Measurements from ENCODE around the gene SKOR2.

SKOR2 gene, protein sequence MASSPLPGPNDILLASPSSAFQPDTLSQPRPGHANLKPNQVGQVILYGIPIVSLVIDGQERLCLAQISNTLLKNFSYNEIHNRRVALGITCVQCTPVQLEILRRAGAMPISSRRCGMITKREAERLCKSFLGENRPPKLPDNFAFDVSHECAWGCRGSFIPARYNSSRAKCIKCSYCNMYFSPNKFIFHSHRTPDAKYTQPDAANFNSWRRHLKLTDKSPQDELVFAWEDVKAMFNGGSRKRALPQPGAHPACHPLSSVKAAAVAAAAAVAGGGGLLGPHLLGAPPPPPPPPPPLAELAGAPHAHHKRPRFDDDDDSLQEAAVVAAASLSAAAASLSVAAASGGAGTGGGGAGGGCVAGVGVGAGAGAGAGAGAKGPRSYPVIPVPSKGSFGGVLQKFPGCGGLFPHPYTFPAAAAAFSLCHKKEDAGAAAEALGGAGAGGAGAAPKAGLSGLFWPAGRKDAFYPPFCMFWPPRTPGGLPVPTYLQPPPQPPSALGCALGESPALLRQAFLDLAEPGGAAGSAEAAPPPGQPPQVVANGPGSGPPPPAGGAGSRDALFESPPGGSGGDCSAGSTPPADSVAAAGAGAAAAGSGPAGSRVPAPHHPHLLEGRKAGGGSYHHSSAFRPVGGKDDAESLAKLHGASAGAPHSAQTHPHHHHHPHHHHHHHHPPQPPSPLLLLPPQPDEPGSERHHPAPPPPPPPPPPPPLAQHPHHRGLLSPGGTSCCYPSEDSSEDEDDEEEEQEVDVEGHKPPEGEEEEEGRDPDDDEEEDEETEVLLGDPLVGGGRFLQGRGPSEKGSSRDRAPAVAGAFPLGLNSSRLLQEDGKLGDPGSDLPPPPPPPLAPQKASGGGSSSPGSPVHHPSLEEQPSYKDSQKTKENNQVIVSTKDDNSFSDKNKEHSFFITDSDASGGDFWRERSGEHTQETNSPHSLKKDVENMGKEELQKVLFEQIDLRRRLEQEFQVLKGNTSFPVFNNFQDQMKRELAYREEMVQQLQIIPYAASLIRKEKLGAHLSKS

DNA sequence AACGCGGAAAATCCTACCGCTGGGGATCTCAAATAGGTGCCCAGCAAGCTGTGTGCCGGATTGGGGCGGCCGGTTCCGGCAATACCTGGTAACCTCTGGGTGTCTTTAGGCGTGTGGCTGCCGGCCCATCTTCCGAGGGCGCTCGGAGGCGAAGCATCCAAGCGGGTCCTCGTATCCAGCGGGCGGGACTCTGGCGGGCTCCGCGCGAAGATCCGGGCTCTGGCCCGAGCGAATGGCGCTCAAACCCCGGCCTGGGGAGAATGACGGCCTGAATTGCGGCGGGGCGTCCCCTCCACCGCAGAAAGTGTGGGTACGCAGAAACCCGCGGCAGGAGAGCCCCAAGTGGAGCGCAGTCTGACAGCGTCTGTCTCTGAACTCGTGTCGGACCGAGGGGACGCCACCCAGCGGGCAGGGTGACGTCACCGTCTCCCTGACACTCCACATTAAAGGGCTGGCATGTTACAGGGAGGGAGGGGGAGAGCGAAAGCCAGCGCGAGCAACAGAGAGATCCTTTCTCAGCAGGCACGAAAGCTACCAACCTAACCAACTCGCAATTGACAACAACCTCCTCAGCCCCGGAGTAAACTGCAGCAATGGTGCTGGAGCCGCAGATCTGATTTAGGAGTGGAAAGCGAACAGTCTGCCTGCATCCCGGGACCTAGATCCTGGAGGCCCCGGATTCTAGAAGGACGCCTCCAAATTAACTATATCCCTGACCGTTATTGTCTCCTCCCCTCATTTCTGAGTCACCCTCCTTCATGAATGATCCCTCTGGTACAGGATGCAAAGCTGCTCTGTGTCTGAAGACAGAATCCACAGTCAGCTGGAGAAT lies at the start of gene SKOR2:
Gene SKOR2, minus strand, starts transcription at position 372 of the 832 bp plus-strand sequence. CDS start 2,477 bp downstream, outside the sequence.
- intact Hi-C loops (cut with DNase I) = no loop called here

DNA sequence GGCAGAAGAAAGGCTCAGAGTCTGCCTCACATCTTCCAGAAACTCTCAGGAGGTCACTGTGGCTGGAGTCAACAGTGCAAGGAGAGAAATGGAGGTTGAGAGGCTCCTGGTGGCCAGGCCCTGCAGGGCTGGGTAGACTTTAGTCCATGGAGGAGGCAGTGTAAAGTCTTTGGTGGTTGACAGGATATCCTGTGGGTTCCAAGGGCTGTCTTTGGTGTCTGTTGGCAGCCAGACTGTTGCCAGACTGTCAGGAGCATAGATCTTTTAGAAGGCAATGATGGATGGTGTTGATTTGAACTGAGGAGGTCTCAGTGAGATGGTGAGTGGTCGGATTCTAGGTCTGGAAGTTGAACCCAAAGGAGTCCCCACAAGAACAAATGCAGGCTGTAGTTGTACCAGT lies 45.0 kb upstream of the SKOR2 start:
- DNase-seq = no peak
- intact Hi-C loops (cut with DNase I) = no loop called here

More for the DNA sequence above, at the start of gene SKOR2:
- DNase-seq = peak in 1 of 10 donors; percentile 62

DNA sequence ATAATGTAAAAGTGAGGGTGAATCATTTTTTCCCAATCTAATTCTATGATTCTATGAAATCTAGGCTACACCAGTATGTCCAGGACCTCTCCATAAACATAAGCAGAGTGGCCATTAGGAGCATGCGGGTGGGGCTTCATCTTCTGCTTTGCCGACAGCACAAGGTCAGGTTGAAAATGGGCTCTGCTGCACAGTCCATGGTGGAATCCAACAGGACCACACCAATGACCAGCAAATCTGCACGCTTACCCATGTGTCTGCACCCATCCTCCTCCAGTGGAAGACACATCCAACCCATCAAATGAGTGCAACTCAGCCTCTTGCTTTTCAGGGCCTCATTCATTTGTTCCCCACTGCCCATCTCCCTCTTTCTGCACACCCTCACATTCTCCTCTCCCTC lies 43.3 kb upstream of the SKOR2 start:
- intact Hi-C loops (cut with DNase I) = no loop called here
- no peak for DNase-seq

DNA sequence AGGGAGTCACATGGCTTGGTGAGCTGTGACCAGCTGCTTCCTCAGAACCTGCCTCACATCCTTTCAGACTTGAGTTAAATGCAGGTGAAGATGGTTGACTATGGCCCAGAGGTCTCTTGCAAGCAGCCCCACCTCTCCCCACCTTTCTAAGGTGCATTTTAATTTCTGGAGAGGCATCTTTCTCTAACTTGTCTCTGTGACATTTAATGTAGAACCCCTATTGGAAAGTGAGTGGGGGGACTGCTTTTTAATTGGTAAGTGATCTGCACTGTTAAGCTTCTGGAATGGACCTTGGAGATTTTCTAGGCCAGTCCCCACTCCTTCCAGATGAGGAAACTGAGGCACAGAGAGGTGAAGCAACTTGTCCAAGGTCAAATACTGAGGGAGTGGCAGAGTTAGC lies 37.3 kb upstream of the SKOR2 start:
- intact Hi-C loops (cut with DNase I) = no loop called here
- no peak for DNase-seq

DNA sequence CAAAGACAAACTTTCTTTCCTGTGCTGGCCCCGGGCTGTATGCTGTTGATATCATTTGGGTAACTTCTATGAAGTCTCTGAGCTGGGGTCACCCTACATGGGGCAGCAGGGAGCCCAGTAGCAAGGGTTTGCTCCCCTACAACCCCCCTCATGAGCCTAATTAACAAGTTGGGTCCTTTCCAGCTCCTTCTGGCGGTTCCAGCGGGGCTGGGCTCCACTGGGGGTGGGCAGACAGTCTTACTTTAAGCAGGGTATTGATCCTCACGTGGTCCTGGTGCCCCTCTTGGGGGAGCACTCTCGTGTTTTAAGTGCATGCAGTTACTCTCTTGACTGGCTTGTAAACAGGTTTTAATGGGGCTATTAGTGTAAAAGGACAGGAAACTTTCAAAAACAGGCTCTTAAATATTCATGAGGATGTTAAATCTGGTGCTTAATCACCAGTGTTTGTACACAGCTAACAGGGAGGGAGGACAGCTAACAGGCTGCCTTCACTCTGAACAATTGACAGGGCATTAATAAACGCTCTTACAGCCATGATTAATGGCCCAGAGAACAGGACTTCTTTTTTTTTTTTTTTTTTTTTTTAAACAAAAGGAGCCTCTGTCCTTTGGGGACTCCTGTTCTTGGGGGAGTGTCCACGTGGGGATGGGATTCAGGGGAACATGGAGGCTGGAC lies 36.6 kb upstream of the SKOR2 start:
- intact Hi-C loops (cut with DNase I) = no loop called here

DNA sequence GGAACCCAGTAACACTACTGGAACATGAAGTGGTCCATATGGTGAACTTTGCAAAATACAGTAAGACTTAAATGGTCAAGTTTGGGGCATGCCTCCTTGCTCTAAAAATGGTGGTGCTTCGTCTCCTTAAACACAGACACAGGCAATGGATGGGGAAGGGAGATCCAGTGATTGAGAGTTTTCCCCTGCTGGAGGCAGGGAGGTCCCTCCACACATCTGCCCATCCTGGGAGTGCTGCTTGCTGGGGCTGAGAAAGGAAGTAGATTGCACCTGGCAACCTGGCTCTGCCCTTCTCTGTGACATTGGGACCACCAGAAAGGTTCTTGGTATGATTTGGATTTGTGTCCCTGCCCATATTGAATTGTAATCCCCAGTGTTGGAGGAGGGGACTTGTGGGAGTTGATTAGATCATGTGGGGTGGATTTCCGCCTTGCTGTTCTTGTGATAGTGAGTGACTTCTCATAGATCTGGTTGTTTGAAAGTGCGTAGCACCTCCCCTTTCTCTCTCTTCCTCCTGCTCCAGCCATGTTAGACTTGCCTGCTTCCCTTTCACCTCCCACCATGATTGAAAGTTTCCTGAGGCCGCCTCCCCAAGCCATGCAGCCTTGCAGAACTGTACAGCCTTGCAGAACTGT lies 35.4 kb upstream of the SKOR2 start:
- no peak for DNase-seq
- intact Hi-C loops (cut with DNase I) = no loop called here

More for the DNA sequence above, 36.6 kb upstream of the SKOR2 start:
- DNase-seq = no peak

DNA sequence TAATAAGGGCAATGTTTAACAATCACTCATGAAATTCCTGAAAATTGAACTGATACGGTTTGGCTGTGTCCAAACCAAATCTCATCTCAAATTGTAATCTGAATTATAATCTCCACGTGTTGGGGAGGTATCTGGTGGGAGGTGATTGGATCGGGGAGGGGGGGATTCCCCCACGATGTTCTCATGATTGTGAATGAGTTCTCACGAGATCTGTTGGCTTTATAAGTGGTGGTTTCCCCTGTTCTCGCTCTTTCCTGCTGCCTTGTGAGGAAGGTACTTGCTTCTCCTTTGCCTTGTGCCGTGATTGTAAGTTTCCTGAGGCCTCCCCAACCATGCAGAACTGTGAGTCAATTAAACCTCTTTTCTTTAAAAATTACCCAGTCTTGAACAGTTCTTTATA lies 34.0 kb upstream of the SKOR2 start:
- intact Hi-C loops (cut with DNase I) = no loop called here
- no peak for DNase-seq

DNA sequence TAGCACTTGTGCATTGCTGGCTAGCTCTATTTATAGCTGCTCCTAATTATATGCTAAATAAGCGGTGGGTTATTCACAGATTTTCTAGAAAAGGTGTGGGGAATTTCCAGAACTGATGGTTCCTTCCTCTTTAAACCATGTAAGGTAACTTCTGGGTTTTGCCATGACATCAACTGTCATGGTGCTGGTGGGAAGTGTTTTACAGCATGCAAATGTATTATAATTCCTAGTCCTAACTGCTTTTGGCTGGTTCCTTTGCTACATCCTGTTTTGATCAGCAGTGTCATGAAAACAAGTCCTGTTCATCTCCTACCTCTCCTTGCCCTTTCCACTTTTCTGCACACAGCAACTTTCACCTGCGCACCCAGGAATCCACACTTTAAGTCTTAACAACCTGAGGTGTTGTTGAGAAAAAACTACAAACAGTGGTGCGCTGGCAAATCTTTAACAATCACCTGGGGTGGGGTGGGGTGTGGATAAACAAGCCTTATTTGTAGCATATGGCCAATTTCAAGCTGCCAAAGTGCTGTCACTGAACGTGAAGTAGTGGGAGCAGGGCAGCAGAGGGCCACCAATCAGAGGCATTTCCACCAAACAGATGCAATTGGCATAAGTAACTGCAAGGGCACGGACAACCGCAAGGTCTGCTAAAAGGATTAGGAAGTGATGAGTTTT lies 33.4 kb upstream of the SKOR2 start:
- no peak for DNase-seq
- intact Hi-C loops (cut with DNase I) = no loop called here

DNA sequence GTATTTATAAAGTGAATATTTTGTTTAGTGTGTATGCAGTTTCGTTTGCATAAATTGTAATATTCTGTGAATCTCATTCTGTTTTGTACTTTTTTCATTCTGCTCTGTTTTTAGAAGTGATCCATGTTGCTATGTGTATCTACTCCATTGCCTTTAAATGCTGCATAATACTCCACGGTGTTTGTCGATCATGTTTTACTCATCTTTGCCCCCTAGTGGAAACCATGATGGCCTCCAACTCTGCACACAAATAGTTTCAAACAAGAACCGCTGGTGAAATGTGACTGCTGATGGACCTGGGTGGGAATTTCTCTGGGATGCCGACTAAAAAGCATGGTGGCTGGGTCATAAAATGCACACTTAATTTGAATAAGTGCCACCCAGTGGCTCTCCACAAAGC lies 32.0 kb upstream of the SKOR2 start:
- intact Hi-C loops (cut with DNase I) = no loop called here
- no peak for DNase-seq

DNA sequence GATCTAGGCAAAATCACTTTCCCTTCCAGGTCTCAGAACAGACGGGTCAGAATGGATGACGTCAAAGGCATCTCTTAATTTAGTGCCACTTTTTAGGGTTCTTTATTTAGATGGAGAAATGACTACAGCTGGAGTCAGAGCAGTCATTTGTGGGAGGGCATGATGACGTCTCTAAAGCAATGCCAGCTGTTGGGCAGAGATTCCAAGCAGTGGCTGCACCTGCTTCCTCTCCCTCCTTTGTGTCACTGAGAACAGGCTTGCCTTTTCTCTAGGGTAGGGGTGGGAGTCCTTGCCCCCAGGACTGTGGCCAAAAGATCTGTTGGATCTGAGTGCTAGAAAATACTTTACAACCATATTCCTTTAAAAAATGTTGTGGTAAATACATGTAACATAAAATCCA lies 28.7 kb upstream of the SKOR2 start:
- intact Hi-C loops (cut with DNase I) = no loop called here
- DNase-seq = no peak

DNA sequence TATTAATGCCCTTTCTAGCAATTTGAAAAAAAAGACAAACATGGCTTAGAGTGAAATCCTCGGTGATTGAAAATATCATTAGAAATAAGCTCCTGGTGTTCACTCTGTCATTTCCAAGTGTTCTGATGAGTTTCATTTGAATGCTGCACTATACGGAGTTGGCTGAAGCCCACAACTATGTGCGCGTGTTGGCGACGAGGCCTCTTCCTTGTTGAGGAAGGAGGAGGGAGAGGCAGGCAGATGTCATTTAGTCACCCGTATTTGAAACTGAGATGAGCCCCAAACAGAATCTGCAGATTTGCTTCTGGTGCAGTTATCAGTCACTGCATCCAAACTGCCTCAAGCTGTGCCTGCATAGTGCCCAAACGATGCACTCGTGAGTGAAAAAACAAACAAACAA lies 23.5 kb upstream of the SKOR2 start:
- DNase-seq = no peak
- intact Hi-C loops (cut with DNase I) = no loop called here

DNA sequence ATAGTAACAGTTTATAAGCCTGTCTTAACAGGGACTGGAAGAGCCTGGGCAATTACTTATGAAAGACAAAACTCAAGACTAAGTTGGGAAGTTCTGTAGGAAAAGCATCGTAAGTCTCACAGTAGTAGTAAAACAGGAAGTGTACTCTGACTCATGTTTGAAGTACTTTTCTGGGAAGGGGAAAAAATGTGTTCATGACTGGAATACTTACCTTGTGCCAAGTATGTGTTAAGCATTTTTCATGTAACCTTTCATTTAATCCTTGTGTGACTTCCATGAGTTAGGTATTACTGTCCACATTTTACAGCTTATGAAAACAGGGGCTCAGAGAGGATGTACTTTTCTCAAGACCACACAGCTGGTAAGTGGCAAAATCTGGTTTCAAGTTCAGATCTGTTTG lies 13.7 kb upstream of the SKOR2 start:
- no peak for DNase-seq
- intact Hi-C loops (cut with DNase I) = no loop called here

DNA sequence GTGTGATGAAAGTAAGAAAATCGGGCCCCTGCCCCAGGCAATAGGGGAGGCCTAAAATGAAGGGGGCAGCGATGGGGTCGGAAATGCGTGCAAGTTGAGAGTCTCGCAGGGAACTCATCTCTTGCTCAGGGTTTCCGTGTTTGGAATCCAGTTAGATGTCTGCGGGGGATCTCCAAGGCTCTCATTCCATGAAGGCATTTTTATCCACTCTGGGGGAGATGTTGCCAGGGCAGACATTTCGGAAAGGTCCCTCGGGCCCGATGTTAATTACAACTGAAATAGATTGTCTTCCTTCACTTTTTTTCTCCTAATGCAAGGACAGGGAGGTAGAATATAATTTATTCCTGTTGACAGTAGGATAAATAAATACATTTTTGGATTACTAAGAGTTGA lies 12.8 kb upstream of the SKOR2 start:
- intact Hi-C loops (cut with DNase I) = no loop called here
- DNase-seq = no peak

DNA sequence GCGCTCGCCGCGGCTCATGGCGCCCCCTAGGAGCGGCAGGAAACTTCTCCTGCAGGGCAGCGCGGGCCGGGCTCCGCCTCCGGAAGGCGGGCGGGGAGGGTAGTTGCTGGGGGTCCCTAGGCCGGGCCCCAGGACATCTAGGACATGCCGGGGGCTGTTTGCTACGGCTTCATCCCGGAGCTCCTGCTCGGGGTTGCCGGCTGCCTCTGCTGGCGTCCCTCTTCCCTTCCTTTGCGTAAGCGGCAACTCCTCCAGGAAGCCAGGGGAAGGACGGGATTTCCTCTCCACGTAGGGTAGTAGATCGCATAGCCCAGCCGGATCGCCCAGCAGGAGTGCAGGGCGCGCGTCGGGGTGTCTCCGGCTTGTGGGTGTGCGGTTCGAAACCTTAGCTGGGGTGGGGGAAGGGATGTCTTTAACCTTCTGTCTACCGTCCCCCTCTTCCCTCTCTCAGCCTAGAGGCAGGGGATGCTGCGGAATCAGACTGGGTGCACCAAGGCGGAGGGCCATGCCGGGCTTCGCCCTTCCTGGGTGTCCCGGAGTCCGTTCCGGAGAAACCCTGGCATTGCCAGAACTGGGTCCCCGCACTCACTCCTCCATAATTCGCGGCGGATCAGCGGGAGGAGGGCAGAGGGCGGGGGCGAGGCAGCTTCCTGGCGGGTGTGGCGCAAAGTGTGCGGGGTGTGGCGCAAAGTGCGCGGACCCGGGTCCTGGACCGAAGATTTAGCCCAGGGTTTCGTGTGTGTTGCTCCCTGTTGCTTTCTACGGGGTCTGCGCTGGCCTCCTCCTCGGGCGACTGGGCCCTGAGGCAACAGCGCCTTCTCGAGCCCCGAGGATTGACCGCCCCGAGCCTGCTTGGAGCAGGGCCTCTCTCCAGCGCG lies 12.2 kb upstream of the SKOR2 start:
- intact Hi-C loops (cut with DNase I) = no loop called here
- DNase-seq = peak in 1 of 10 donors; percentile 66

DNA sequence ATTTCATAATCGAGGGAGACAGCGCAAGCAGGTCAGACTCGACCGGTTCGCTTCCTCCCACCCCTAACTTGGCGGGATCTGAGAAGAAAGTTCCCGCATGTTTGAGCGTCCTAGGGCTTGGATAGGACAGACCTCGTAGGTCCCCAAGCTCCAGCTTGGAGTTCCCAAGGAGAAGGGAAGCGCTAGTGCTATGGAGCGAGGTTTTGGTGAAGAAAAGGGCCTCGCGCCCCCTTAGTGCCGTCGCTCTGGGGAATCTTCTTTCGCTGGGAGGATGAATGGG lies 11.6 kb upstream of the SKOR2 start:
- intact Hi-C loops (cut with DNase I) = no loop called here

DNA sequence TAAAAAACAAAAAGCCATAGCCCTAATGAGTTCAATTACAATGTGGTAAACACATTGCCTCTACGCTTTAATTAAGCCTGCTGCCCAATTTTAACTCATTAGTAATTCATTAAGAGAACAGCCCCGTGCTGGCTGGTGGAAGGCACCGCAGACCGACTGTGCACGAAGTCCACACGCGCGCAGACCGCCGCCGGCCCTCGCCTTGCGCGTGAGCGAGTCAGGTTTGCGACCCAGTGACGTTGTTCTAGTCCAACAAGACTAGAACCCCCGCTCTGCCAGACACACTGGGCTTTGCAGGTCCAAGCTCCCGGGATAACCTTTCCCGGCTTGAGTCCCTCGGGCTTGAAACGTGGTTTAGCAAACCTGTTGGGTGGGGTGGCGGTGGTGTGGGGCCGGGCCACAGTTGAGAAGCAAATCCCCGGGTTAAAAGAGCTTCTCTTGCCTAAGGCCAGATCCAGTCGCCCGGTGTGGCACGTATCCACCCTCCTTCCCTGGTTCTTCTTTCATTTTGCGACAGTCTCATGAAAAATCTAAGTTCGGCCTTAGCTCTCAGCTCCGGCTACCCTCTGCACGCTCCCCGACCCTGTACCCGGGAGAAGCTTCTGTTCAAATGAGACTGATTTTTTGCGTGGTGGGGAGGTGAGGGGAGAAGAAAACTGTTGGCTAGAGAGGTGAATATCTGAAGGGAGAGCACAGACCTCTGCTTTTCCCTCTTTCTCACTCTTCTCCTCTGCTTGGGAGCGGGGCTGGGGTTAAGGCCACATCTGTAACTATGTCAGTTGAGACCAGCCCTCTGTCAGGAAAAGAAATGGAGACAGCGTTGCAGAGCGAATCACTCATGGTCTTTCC lies 11.1 kb upstream of the SKOR2 start:
- DNase-seq = peak in 1 of 10 donors; percentile 72
- intact Hi-C loops (cut with DNase I) = no loop called here

More for the DNA sequence above, 11.6 kb upstream of the SKOR2 start:
- peak in 1 of 10 donors; percentile 67 for DNase-seq

DNA sequence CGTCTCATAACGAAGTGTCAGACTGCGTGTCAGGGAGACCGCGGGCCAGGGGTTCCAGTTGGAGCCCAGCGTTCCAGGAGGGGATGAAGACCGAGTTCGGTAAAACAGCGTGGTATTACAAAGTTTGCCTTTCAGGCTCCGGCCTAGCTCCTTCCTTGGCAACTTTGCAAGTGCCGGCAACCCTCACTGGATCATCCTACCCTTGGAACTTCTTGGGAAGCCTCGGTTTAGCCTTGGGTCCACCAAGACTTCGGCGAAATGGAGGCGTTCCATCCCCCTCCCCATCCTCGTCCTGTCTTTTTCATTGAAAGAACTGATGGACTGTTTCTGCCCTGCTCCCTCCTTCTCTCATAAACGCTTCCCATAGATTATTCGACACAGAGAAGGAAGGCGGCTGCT lies 10.4 kb upstream of the SKOR2 start:
- DNase-seq = no peak
- intact Hi-C loops (cut with DNase I) = no loop called here
